OCI-LY3 (cell line): ENCODE measurements around the gene UNC13D.
"Not testable (repeated sequence)": the region's sequence is repeated elsewhere in the genome, so short reads cannot be mapped to it uniquely, and the experiment has no call there.

Experiments
- H2AFZ ChIP-seq: fragments of 200-600, 300-600 bp; shearing (Covaris generic); 2 replicates; pipeline ENCODE4 v1.6.0; 2014; ENCODE audit warnings: antibody characterized with exemption, low read depth, low read length
- H3K27ac ChIP-seq: fragments of 200-600, 300-600 bp; sonication (generic); 2 replicates; pipeline ENCODE4 v1.5.1; 2014; ENCODE audit warnings: mild to moderate bottlenecking, low read length, moderate library complexity, mixed read lengths
- H3K27me3 ChIP-seq: fragments of 200-600, 300-600 bp; sonication (generic); 2 replicates; pipeline ENCODE4 v1.6.1; 2014; ENCODE audit warnings: low read depth, low read length, mixed read lengths
- H3K36me3 ChIP-seq: fragments of 200-600, 300-600 bp; sonication (generic); replicated peaks from 2 replicates; pipeline ENCODE3; 2014; ENCODE audit warnings: low read depth, low read length, mixed read lengths
- H3K4me1 ChIP-seq: fragments of 300-600, 200-600 bp; sonication (generic); 2 replicates; pipeline ENCODE4 v1.6.1; 2014; ENCODE audit warnings: low read length, mixed read lengths
- H3K4me2 ChIP-seq: fragments of 200-600, 300-600 bp; sonication (generic); 2 replicates; pipeline ENCODE4 v1.6.1; 2014; ENCODE audit warnings: low read length, mixed read lengths
- H3K4me3 ChIP-seq: fragments of 300-600, 200-600 bp; sonication (generic); 2 replicates; pipeline ENCODE4 v1.5.1; 2014; ENCODE audit warnings: antibody characterized with exemption, mild to moderate bottlenecking, low read length, moderate library complexity
- H3K79me2 ChIP-seq: fragments of 300-600, 200-600 bp; shearing (Covaris generic); 2 replicates; pipeline ENCODE4 v1.6.1; 2014; ENCODE audit warnings: mild to moderate bottlenecking, low read length, mixed read lengths
- H3K9ac ChIP-seq: fragments of 300-600, 200-600 bp; shearing (Covaris generic); 2 replicates; pipeline ENCODE4 v1.6.0; 2014; ENCODE audit warnings: mild to moderate bottlenecking, low read length, moderate library complexity
- H3K9me3 ChIP-seq: fragments of 200-600, 300-600 bp; shearing (Covaris generic); 2 replicates; pipeline ENCODE4 v1.6.1; 2014; ENCODE audit warnings: low read length, mixed read lengths; ENCODE audit not compliant: insufficient read depth
- H4K20me1 ChIP-seq: fragments of 200-600, 300-600 bp; sonication (generic); 2 replicates; pipeline ENCODE4 v1.6.1; 2016; ENCODE audit warnings: low read length, mixed read lengths; ENCODE audit not compliant: insufficient read depth
- EZH2phosphoT487 ChIP-seq: fragments of 200-600 bp; shearing (Covaris generic); IDR thresholded peaks from 2 replicates; pipeline ENCODE4 v1.6.1; 2018; ENCODE audit warnings: antibody characterized with exemption, mixed run types, low read depth
- TF ChIP-seq, protein P1 (sequence below): fragments of 200-600, 300-600 bp; sonication (generic); IDR thresholded peaks from 2 replicates; pipeline ENCODE4 v1.5.1; 2014; ENCODE audit warnings: antibody characterized with exemption, low read length, low read depth

Gene UNC13D

DNA sequence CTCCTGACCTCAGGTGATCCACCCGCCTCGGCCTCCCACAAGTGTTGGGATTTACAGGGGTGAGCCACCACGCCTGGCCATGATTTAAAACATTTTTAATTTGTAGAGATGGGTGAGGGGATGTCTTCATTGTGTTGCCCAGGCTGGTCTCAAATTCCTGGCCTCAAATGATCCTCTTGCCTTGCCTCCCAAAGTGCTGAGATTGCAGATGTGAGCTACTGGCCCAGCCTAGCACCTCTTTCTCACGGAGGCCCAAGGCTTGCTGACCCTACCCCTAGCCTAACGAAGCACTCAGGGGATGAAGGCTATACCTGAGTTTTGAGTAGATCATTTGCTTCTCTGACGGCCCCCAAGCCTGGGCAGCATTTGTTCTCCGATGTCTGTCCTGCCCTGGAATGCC, 33.0 kb downstream of the UNC13D start:
- Histone ChIP-seq H3K4me2 (no peak overlapping the region), H2AFZ (no peak overlapping the region), H3K36me3 (peaks cover 17% of the 10 kb centered on the region), H3K79me2 (no peaks in the 10 kb centered on the region), H4K20me1 (peaks cover 3% of the 10 kb centered on the region; the same call in 1 of the 2 replicates), H3K9me3 (no peaks in the 10 kb centered on the region), H3K27ac (no peak overlapping the region), H3K4me1 (no peaks in the 10 kb centered on the region), H3K27me3 (no peaks in the 10 kb centered on the region), H3K9ac (no peak overlapping the region), H3K4me3 (no peak overlapping the region)
- no peak for TF ChIP-seq EZH2phosphoT487
- TF ChIP-seq, protein P1, sequence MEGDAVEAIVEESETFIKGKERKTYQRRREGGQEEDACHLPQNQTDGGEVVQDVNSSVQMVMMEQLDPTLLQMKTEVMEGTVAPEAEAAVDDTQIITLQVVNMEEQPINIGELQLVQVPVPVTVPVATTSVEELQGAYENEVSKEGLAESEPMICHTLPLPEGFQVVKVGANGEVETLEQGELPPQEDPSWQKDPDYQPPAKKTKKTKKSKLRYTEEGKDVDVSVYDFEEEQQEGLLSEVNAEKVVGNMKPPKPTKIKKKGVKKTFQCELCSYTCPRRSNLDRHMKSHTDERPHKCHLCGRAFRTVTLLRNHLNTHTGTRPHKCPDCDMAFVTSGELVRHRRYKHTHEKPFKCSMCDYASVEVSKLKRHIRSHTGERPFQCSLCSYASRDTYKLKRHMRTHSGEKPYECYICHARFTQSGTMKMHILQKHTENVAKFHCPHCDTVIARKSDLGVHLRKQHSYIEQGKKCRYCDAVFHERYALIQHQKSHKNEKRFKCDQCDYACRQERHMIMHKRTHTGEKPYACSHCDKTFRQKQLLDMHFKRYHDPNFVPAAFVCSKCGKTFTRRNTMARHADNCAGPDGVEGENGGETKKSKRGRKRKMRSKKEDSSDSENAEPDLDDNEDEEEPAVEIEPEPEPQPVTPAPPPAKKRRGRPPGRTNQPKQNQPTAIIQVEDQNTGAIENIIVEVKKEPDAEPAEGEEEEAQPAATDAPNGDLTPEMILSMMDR: no peak

DNA sequence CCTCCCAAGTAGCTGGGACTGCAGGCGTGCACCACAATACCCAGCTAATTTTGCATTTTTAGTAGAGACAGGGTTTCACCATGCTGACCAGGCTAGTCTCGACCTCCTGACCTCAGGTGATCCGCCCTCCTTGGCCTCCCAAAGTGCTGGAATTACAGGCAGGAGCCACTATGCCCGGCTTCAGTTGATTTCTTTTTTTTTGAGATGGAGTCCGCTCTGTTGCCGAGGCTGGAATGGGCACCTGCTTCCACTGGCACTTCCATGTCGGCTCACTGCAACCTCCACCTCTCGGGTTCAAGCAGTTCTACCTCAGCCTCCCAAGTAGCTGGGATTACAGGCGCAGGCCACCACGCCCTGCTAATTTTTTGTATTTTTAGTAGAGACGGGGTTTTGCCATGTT, 33.4 kb downstream of the UNC13D start:
- H3K27ac ChIP-seq, H3K4me2 ChIP-seq, H3K9me3 ChIP-seq, H3K9ac ChIP-seq, H3K4me1 ChIP-seq, H3K4me3 ChIP-seq, H3K27me3 ChIP-seq, H3K79me2 ChIP-seq, H2AFZ ChIP-seq, H4K20me1 ChIP-seq: not testable (repeated sequence)
- peaks cover 17% of the 10 kb centered on the region for H3K36me3 ChIP-seq

DNA sequence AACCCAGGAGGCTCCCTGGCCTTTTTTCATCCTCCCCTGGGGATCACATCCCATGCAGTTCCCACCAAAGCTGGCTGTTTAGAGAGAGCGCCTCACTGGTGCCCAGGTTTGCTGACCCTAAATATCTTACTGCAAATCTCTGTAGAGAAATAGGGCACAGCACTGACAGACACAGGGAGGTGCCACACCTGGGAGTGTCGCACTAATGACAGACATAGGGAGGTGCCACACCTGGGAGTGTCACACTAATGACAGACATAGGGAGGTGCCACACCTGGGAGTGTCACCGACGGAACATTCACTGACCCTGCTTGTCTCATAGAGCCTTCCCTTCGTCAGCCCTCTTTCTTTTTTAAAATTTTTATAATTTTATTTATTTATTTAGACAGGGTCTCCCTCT, 34.0 kb downstream of the UNC13D start:
- no peak overlapping the region for H3K27ac ChIP-seq
- no peak overlapping the region for H3K9ac ChIP-seq
- TF ChIP-seq, protein P1: no peak
- no peak overlapping the region for H2AFZ ChIP-seq
- no peak overlapping the region for H3K4me3 ChIP-seq
- H3K27me3 ChIP-seq: no peaks in the 10 kb centered on the region
- H3K79me2 ChIP-seq: no peaks in the 10 kb centered on the region; the same call in 1 of the 2 replicates
- peaks cover 14% of the 10 kb centered on the region for H3K36me3 ChIP-seq
- no peak overlapping the region for H3K4me2 ChIP-seq
- H3K4me1 ChIP-seq: no peaks in the 10 kb centered on the region
- peaks cover 3% of the 10 kb centered on the region; the same call in 1 of the 2 replicates for H4K20me1 ChIP-seq
- no peaks in the 10 kb centered on the region for H3K9me3 ChIP-seq

DNA sequence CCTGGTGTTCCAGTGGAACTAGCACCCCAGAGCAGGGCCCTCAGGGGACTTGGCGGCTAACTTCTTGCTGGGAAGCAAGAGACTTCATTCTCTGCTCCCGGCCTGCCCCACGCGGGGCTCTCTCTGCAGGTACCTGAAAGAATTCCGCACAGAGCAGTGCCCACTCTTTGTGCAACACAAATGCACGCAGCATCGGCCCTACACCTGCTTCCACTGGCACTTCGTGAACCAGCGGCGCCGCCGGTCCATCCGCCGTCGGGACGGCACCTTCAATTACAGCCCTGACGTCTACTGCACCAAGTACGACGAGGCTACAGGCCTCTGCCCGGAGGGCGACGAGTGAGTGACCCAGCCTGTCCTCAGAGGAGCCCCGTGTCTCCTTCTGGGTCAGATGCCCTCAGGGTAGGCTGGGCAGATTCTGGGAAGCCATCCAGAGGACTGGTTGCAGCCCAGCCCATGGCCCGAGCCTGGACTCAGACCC, 34.5 kb downstream of the UNC13D start:
- Histone ChIP-seq H3K9ac (no peak overlapping the region), H4K20me1 (peaks cover 3% of the 10 kb centered on the region; the same call in 1 of the 2 replicates), H3K27me3 (no peaks in the 10 kb centered on the region), H3K9me3 (no peaks in the 10 kb centered on the region), H3K79me2 (no peaks in the 10 kb centered on the region; the same call in 1 of the 2 replicates), H3K27ac (no peak overlapping the region; the same call in 1 of the 2 replicates), H3K4me3 (no peak overlapping the region), H3K4me1 (no peaks in the 10 kb centered on the region), H3K4me2 (no peak overlapping the region), H3K36me3 (peaks cover 11% of the 10 kb centered on the region), H2AFZ (no peak overlapping the region)
- TF ChIP-seq, protein P1: no peak
- TF ChIP-seq EZH2phosphoT487: no peak
